ENCODE measurements around the gene RPL39L.

The RPL39L gene

DNA sequence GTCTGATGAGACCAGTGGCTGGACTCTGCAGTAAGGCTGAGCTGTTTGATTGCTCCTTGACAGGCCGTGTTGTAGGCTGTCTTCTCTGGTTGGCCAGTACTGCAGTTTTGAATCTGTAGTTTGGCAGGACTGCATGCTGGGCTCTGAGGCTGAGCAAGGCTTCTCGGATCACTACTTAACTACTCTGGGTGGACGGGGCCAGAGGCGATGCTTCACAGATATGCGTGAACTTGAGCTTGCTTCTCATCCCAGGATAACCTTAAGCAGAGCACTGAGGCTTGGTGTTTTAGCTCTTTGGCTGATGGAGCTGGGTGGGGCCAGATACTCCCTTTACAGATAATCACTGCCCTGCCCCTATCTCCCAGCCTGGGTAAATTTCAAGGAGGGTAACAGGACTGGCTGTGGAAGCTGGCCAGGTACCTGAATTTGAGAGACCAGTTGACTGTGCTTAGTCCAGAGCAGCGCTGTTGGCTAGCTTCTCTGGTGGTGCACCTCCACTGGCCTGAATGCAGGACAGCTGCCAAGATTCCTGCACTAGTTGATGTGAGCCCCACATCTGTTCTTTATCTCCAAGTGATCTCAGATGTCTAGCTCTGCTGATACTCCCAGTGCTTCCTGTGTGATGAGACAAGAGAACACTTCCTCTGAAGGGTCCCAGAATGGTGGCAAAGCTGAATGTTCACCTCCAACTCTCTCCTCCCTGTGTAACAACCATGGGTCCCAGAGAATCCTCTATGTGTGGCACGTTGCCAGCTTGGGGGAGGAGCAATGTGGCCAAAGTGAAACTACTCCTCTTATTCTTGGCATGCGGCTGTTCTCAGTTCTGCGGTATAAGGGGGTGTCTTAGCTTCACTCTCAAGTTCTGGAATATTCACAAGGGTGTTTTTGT is 37.9 kb downstream of the RPL39L start:
- DNase-seq = peak; percentile 71 to 84
- TF ChIP-seq POLR2A (IDR thresholded peaks at IDR 0.05; ENCODE audit: low read length) = no peak
- TF ChIP-seq GATA1 (IDR thresholded peaks at IDR 0.05; ENCODE audit: low read depth, low read length) = no peak

DNA sequence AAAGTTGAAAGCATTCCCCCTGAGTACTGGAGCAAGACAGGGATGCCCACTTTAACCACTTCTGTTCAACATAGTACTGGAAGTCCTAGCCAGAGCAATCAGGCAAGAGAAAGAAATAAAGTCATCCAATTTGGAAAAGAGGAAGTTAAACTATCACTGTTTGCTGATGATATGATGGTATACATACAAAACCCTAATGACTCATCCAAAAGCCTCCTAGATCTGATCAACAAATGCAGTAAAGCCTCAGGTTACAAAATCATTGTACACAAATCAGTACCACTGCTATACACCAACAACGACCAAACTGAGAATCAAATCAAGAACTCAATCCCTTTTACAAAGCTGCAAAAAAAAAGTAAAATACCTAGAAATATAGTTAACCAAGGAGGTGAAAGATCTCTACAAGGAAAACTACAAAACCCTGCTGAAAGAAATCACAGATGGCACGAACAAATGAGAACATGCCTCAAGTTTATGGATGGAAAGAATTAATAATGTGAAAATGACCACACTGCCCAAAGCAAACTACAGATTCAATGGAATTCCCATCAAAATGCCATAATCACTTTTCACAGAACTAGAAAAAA is 40.3 kb downstream of the RPL39L start:
- DNase-seq = no peak
- TF ChIP-seq GATA1 (IDR thresholded peaks at IDR 0.05; ENCODE audit: low read depth, low read length) = no peak
- TF ChIP-seq POLR2A (IDR thresholded peaks at IDR 0.05; ENCODE audit: low read length) = no peak

DNA sequence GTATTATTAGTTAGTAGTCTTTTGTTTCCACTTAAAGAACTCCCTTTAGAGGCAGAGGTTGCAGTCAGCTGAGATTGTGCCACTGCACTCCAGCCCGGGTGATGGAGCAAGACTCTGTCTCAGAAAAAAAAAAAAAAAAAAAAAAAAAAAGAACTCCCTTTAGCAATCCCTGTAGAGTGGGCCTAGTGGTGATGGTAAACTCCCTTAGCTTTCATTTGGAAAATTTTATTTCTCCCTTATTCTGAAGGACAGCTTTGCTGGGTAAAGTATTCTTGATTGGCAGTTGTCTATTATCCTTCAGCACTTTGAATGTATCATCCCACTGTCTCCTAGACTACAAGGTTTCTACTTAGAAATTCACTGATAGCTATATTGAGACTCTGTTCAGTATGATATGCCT is 46.0 kb downstream of the RPL39L start:
- DNase-seq = no peak
- TF ChIP-seq POLR2A (IDR thresholded peaks at IDR 0.05; ENCODE audit: low read length) (no peak), GATA1 (IDR thresholded peaks at IDR 0.05; ENCODE audit: low read depth, low read length) (no peak)

DNA sequence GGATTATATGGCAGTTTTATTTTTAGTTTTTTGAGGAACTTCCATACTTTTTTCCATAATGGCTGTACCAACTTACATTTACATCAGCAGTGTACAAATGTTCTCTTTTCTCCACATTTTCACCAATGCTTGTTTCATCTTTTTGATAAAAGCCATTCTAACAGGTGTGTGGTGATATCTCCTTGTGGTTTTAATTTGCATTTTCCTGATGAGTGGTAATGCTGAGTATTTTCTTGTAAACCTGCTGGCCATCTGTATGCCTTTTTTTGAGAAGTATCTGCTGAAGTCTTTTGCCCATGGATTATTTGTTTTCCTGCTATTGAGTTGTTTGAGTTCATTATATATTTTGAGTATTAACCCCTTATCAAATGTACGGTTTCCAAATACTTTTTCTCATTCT is 50.6 kb downstream of the RPL39L start:
- no peak for TF ChIP-seq GATA1 (IDR thresholded peaks at IDR 0.05; ENCODE audit: low read depth, low read length)
- TF ChIP-seq POLR2A (IDR thresholded peaks at IDR 0.05; ENCODE audit: low read length) = no peak
- no peak for DNase-seq

DNA sequence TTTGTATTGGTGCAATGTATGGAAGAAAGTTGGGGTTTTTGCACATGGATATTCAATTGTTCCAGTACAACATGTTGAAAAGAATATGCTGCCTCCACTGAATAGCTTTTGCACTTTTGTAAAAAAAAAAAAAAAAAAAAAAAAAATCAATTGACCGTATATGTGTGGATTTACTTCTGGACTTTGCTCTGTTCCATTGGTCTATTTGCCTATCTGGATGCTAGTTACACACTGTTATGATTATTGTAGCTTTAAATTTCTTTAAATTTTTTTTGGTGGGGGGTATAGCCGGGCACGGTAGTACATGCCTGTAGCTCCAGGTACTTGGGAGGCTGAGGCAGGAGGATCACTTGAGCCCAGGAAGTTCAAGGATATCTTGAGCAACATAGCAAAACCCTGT is 52.5 kb downstream of the RPL39L start:
- no peak for TF ChIP-seq GATA1 (IDR thresholded peaks at IDR 0.05; ENCODE audit: low read depth, low read length)
- TF ChIP-seq POLR2A (IDR thresholded peaks at IDR 0.05; ENCODE audit: low read length) = no peak
- DNase-seq = no peak

DNA sequence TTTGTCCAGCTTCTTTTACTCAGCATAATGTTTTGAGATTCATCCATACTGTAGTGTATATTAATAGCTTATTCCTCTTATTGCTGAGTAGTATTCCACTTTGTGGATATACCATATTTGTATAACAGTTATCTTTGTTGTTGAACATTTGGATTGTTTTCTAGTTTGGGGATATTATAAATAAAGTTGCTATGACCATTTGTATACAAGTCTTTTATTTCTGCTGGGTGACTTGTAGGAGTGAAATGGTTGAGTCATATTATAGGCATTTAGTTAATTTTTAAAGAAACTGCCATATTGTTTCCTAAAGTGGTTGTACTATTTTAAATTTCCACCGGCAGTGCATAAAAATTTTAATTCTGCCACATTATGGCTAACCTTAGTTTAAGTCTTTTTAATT is 53.4 kb downstream of the RPL39L start:
- DNase-seq = no peak
- TF ChIP-seq POLR2A (IDR thresholded peaks at IDR 0.05; ENCODE audit: low read length) (no peak), GATA1 (IDR thresholded peaks at IDR 0.05; ENCODE audit: low read depth, low read length) (no peak)

DNA sequence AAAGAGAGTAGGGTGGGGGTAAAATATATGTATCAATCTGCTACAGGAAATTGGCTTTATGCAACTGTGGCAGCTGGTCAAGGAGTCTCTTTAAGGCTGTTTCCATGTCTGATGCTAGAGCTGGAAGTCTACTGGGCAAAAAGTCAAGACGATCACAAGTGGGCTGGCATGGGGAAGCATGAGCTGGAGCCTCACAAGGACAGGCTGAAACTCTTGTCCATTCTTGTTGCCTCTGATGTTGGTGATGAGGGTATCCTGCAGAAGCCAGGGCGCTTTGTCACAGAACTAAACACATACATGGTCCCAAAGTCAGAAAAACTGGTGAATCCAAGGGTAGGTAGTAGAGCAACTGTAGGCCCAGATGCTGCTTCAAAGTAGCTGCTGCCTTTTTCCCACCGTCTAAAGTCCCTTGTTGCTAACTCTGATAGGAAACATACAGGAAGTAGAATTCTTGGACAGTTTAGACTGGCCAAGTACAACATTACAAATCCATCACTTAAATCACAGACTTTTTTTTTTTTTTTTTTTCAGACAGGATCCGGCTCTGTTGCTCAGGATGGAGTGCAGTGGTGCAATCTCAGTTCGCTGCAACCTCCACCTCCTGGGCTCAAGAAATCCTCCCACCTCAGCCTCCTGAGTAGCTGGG is 54.2 kb downstream of the RPL39L start:
- TF ChIP-seq POLR2A (IDR thresholded peaks at IDR 0.05; ENCODE audit: low read length) (no peak), GATA1 (IDR thresholded peaks at IDR 0.05; ENCODE audit: low read depth, low read length) (no peak)
- no peak for DNase-seq

DNA sequence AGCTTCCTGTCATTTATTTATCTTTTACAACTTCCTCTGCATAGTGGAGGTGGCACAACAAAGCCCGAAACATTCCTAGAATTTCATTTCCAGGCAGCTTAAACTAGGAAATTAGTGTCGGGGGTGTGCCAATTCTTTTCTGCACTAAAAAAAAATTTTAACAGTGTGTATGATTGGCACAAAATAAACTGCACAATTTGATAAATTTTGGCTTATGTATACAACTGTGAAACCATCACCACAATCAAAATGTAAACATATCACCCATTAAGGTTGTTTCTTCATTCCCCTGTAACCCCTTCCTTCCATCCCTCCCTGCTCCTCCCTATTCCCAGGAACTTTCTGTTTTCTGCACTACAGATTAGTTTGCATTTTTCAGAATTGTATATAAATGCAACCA is 54.7 kb downstream of the RPL39L start:
- no peak for DNase-seq
- no peak for TF ChIP-seq POLR2A (IDR thresholded peaks at IDR 0.05; ENCODE audit: low read length)
- no peak for TF ChIP-seq GATA1 (IDR thresholded peaks at IDR 0.05; ENCODE audit: low read depth, low read length)

DNA sequence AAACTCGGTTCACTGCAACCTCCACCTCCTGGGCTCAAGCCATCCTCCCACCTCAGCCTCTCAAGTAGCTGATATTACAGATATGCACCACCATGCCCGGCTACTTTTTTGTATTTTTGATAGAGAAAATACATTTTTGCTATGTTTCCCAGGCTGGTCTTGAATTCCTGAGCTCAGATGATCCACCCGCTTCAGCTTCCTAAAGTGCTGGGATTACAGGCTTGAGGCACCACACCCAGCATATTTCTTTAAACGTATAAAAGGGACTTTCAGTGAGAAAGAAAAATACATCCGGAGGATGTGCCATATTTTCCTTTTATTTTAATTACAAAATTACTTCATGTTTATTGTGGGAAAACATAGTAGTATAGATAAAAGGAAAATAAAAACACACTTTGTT is 55.2 kb downstream of the RPL39L start:
- no peak for TF ChIP-seq GATA1 (IDR thresholded peaks at IDR 0.05; ENCODE audit: low read depth, low read length)
- no peak for TF ChIP-seq POLR2A (IDR thresholded peaks at IDR 0.05; ENCODE audit: low read length)
- no peak for DNase-seq

DNA sequence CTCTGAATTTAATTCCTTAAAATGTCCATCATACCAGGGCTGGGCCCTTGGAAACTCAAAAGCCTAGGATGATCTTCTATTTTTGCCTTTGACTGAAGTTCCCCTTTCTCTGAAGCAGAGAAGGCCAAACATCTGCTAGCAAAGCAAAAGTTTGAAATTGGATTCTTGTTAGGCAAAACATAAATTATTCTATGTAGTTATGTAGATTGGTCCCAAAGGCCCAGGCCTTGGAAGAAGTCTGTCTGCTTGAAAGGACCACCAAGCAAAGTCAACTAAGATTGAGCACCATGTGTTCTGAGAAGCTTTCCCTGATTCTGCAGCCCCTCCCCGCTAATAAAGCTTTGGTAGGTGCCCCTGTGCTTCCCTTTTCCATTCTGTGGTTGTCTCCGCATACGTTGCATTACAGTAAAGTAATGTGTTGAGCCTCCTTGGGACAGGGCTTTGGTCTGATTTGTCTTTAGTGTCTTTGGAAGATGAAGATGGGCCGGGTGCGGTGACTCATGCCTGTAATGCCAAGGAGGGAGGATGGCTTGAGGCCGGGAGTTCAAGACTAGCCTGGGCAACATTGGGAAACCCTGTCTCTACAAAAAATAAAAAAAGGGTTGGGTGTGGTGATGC is 56.4 kb downstream of the RPL39L start:
- no peak for TF ChIP-seq POLR2A (IDR thresholded peaks at IDR 0.05; ENCODE audit: low read length)
- DNase-seq = no peak

DNA sequence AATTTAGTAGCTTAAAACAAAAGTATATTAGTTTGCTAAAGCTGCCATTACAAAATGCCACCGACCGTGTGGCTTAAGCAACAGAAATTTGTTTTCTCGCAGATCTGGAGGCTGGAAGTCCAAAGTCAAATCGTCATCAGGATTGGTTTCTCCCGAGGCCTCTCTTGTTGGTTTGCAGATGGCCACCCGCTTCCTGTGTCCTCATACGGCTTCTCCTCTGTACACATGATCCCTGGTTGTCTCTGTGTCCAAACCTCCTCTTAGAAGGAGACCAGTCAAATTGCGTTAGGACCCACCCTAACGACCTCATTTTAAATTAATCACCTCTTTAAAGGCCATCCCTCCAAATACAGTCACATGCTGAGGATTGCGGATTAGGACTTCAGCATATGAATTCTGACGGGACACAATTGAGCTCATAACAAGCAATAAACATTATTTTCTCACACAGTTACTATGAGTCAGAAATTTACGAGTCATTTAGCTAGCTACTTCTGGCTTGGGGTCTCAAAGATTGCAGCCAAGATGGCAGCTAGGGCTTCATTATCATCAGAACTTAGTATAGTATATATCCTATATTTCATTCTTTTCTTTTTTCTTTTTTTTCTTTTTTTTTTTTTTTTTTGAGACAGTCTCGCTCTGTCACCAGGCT is 58.4 kb downstream of the RPL39L start:
- TF ChIP-seq POLR2A (IDR thresholded peaks at IDR 0.05; ENCODE audit: low read length) (no peak), GATA1 (IDR thresholded peaks at IDR 0.05; ENCODE audit: low read depth, low read length) (no peak)
- DNase-seq = no peak

DNA sequence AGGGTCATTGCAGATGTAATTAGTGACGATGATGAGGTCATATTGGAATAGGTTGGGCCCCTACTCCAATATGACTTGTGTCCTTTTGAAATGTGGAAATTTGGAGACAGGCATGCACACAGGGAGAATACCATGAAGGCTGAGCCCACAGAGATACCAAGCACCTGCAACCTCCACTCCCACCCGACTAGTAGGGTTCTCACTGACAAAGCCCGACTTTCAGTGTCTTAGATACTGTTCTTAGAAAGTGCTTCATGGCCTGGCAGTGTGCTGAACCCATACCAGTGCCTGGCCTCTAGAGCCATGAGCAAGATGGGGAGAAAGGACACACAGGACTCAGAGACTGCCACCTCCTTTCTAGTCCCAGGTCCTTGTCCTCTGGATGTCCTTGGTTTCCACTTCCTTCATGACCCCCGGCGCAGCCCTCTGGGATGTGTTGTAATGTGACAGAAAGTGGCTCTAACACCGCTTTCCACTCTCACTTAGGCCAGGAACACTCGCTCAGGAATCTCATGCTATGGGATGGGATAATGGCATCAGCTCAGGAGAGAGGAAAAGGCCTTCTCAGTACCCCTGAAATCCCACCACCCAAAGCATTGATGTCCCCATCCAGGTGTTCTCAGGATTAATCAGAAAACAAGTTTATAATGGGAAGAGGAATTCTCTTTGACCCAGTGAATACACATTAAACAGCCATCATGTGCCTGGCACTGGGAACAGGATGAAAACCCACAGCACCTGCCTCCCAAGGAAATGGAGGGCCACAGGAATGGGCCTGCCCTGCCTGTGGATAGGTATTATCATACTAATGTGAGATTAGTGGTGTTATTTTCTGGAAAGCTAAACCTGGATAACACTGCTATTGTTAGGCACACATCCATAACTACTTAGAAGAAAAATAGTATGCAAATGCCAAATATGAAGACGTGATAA is 59.9 kb downstream of the RPL39L start:
- no peak for DNase-seq
- no peak for TF ChIP-seq POLR2A (IDR thresholded peaks at IDR 0.05; ENCODE audit: low read length)
- no peak for TF ChIP-seq GATA1 (IDR thresholded peaks at IDR 0.05; ENCODE audit: low read depth, low read length)

DNA sequence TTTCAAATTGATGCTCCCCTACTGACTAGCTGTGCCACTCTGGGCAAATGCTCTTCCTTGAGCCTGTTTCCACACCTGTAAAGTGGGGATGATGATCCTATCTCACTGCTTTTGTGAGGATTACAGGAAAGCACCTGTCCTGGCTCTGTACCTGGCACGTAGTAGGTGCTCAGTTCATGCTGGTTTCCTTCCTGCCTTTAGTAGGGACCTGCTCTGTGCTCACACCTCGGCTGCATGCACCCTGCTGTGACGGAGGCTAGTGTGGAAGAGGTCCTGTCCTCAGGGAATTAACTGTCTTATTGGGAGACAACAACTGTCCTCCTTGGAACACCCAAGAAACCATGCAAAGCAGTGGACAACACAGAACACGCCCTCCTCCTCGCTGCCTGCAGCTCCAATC is 61.8 kb downstream of the RPL39L start:
- no peak for TF ChIP-seq POLR2A (IDR thresholded peaks at IDR 0.05; ENCODE audit: low read length)
- no peak for TF ChIP-seq GATA1 (IDR thresholded peaks at IDR 0.05; ENCODE audit: low read depth, low read length)
- DNase-seq = no peak
